Lung (tissue), 12 donors: ENCODE results near the gene ABCC11. TPM values are rescaled to one million over a fixed set of nuclear protein-coding genes. Genes with fewer than 3 reads are reported as not detected.

Source experiments
- ATAC-seq: fragments of 200-7000 bp; cut with Tn5 transposase; one replicate; pipeline ENCODE4 v1.9.1; 2020; ENCODE audit warnings: moderate number of reproducible peaks; ENCODE audit not compliant: insufficient read depth, low FRiP score
- DNase-seq, 3 donors: peaks; one replicate each; pipeline ENCODE4 v3.0.0-alpha.2; 2013 to 2017
- H3K27ac ChIP-seq, 2 donors: one replicate each; pipeline ENCODE4 v1.5.1; 2013; ENCODE audit warnings: mild to moderate bottlenecking in 2 of 2, moderate library complexity in 2 of 2, control low read depth in 1 of 2, inconsistent platforms in 1 of 2, low read depth in 1 of 2, low read length in 1 of 2
- H3K27me3 ChIP-seq, 3 donors: one replicate each; pipeline ENCODE4 v1.5.1; 2013; ENCODE audit warnings: low read length in 2 of 3; ENCODE audit not compliant: control insufficient read depth in 3 of 3, insufficient read depth in 3 of 3
- H3K36me3 ChIP-seq, 4 donors: one replicate each; pipeline ENCODE4 v1.5.1; 2013; ENCODE audit warnings: low read length in 4 of 4, mild to moderate bottlenecking in 1 of 4, moderate library complexity in 1 of 4; ENCODE audit not compliant: control insufficient read depth in 4 of 4, insufficient read depth in 4 of 4
- H3K4me1 ChIP-seq, 5 donors: one replicate each; pipeline ENCODE4 v1.5.1; 2013; ENCODE audit warnings: low read length in 5 of 5, mild to moderate bottlenecking in 2 of 5, moderate library complexity in 1 of 5; ENCODE audit not compliant: control insufficient read depth in 5 of 5, insufficient read depth in 5 of 5
- H3K4me3 ChIP-seq: one replicate; pipeline ENCODE4 v1.5.1; 2013; ENCODE audit warnings: mild to moderate bottlenecking, control low read depth, moderate library complexity
- H3K9ac ChIP-seq, 2 donors: one replicate each; pipeline ENCODE4 v1.5.1; 2013; ENCODE audit warnings: low read length in 2 of 2, control low read depth in 1 of 2; ENCODE audit not compliant: insufficient read depth in 1 of 2
- H3K9me3 ChIP-seq, 4 donors: one replicate each; pipeline ENCODE4 v1.5.1; 2013; ENCODE audit warnings: low read length in 3 of 4, mild to moderate bottlenecking in 1 of 4, moderate library complexity in 1 of 4; ENCODE audit not compliant: control insufficient read depth in 4 of 4, insufficient read depth in 3 of 4
- CTCF ChIP-seq: IDR thresholded peaks from 2 replicates; pipeline ENCODE4 v1.5.1; 2012; ENCODE audit warnings: mild to moderate bottlenecking; ENCODE audit errors: control extremely low read depth, extremely low read depth
- WGBS, 2 donors: extraction: QIAGEN DNeasy Blood & Tissue Kit; methylation state at CpG; one replicate each; pipeline ENCODE4 v1.1.7; 2013; 5-methylcytosine and 5-hydroxymethylcytosine counted together
- polyA plus RNA-seq, 2 donors: library from polyadenylated mRNA; stranded (reverse); fragments of 200-250 nt; gene quantifications; one replicate each; pipeline ENCODE4 v1.2.1, GENCODE V29; 2013
- total RNA-seq, 2 donors: library from RNA; depleted of rRNA in 1 of 2; stranded (reverse); fragments of >200 nt in 1 of 2; gene quantifications; one replicate each; pipeline ENCODE4 v1.2.1, GENCODE V29; 2014 to 2021
- donor health status: control.
- donor health status: control.
- donor health status: Bipolar disorder and iron deficiency.
- donor health status: healthy.
- donor health status: DM: yes; HTN: yes; CAD: no.

The ABCC11 gene
- total and polyA plus RNA-seq, 4 donors = 0.08 to 1.3 (median 0.25) TPM

- H3K9ac ChIP-seq = no peak overlapping the region
- WGBS, 2 donors = 92 to 94% methylated on average over 4 of the region's 4 CpGs
- ATAC-seq (no peak), DNase-seq (no peak)
- H3K36me3 ChIP-seq = no peaks in the 10 kb centered on the region
- TF ChIP-seq CTCF = no peak
- H3K9me3 ChIP-seq = no peaks in the 10 kb centered on the region
- peaks cover 0 to 9% (median 0%) of the 10 kb centered on the region in 5 donors for H3K4me1 ChIP-seq
- H3K4me3 ChIP-seq = no peak overlapping the region
- peaks cover 0 to 3% (median 0%) of the 10 kb centered on the region in 3 donors for H3K27me3 ChIP-seq
- no peak overlapping the region for H3K27ac ChIP-seq
Observed at GRCh38 chr16:48157794-48158193, 89.5 kb downstream of the ABCC11 start.

- ATAC-seq (no peak), DNase-seq (no peak)
Observed at GRCh38 chr16:48157302-48157701, 90.0 kb downstream of the ABCC11 start.

GRCh38 chr16:48156790-48157209, 90.5 kb downstream of the ABCC11 start:
- DNase-seq (peak; percentile 70 to 86 (median 82)), ATAC-seq (peak; percentile 84)
- H3K9me3 ChIP-seq = no peaks in the 10 kb centered on the region
- TF ChIP-seq CTCF = peak; percentile 88
- no peak overlapping the region for H3K4me3 ChIP-seq
- no peaks in the 10 kb centered on the region for H3K36me3 ChIP-seq
- H3K9ac ChIP-seq = no peak overlapping the region
- no peak overlapping the region for H3K27ac ChIP-seq
- H3K4me1 ChIP-seq = peaks cover 0 to 9% (median 0%) of the 10 kb centered on the region in 5 donors
- peaks cover 0 to 3% (median 0%) of the 10 kb centered on the region in 3 donors for H3K27me3 ChIP-seq
- WGBS, 2 donors = 9 to 10% methylated on average over 16 of the region's 16 CpGs

More at GRCh38 chr16:48157302-48157701, 90.0 kb downstream of the ABCC11 start:
- Histone ChIP-seq H3K27me3 (peaks cover 0 to 3% (median 0%) of the 10 kb centered on the region in 3 donors), H3K4me3 (no peak overlapping the region), H3K9ac (no peak overlapping the region), H3K27ac (no peak overlapping the region), H3K36me3 (no peaks in the 10 kb centered on the region), H3K9me3 (no peaks in the 10 kb centered on the region), H3K4me1 (peaks cover 0 to 9% (median 0%) of the 10 kb centered on the region in 5 donors)
- 74 to 85% methylated on average over 11 of the region's 11 CpGs for WGBS, 2 donors
- no peak for TF ChIP-seq CTCF
